ENCODE results near the gene SMCP. TPM values are rescaled to one million over a fixed set of nuclear protein-coding genes. Genes with fewer than 3 reads are reported as not detected.

SMCP gene
- total RNA-seq, 1 donor from 2014 or later = not detected

DNA sequence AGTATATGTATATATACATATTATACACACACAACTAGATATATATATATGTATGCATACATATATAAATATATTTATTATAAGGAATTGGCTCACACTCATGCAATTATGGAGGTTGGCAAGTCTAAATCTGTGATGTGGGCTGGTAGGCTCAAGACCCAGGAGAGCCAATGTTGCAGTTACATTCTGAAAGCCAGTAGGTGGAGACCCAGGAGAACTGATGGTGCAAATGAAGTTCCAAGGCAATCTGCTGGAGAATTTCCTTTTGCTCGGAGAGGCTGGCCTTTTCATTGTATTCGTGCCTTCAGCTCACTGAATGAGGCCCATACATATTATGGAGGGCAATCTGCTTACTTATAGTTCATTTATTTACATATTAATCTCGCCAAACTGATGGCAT, 39.7 kb downstream of the SMCP start:
- TF ChIP-seq, protein P1, sequence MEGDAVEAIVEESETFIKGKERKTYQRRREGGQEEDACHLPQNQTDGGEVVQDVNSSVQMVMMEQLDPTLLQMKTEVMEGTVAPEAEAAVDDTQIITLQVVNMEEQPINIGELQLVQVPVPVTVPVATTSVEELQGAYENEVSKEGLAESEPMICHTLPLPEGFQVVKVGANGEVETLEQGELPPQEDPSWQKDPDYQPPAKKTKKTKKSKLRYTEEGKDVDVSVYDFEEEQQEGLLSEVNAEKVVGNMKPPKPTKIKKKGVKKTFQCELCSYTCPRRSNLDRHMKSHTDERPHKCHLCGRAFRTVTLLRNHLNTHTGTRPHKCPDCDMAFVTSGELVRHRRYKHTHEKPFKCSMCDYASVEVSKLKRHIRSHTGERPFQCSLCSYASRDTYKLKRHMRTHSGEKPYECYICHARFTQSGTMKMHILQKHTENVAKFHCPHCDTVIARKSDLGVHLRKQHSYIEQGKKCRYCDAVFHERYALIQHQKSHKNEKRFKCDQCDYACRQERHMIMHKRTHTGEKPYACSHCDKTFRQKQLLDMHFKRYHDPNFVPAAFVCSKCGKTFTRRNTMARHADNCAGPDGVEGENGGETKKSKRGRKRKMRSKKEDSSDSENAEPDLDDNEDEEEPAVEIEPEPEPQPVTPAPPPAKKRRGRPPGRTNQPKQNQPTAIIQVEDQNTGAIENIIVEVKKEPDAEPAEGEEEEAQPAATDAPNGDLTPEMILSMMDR (IDR thresholded peaks at IDR 0.05) = no peak
- Mint-ChIP-seq H3K4me1 (ENCODE audit: unreplicated experiment) (no peaks in the 10 kb centered on the region), H3K27me3 (ENCODE audit: unreplicated experiment) (no peaks in the 10 kb centered on the region), H3K4me3 (ENCODE audit: unreplicated experiment) (no peak overlapping the region), H3K9me3 (ENCODE audit: unreplicated experiment) (no peaks in the 10 kb centered on the region), H3K36me3 (ENCODE audit: unreplicated experiment) (no peaks in the 10 kb centered on the region), H3K27ac (ENCODE audit: unreplicated experiment) (no peak overlapping the region)
- no peak for DNase-seq (ENCODE audit: extremely low spot score, unreplicated experiment)

DNA sequence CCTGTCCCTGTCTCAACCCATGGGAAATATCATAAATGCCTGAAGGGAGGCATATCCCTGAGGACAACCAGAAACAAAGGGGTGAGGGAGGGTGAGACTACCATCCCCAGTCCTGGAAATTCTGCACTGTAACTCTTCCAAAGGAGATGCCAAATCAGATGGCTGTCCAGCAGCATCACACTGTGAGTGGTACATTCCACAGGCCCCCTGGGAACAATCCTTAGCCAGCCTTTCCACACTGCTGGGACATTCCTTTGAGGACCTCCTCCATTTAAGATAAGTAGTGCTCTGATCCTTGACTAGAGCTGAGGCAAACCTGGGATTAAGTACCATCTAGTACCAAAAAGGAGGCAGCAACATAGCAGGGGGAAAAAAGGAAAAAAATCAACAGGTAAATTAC, 40.9 kb downstream of the SMCP start:
- TF ChIP-seq, protein P1 (IDR thresholded peaks at IDR 0.05) = no peak
- Mint-ChIP-seq H3K27me3 (ENCODE audit: unreplicated experiment) (no peaks in the 10 kb centered on the region), H3K9me3 (ENCODE audit: unreplicated experiment) (no peaks in the 10 kb centered on the region), H3K4me3 (ENCODE audit: unreplicated experiment) (no peak overlapping the region), H3K27ac (ENCODE audit: unreplicated experiment) (no peak overlapping the region), H3K4me1 (ENCODE audit: unreplicated experiment) (no peaks in the 10 kb centered on the region), H3K36me3 (ENCODE audit: unreplicated experiment) (no peaks in the 10 kb centered on the region)
- no peak for DNase-seq (ENCODE audit: extremely low spot score, unreplicated experiment)

DNA sequence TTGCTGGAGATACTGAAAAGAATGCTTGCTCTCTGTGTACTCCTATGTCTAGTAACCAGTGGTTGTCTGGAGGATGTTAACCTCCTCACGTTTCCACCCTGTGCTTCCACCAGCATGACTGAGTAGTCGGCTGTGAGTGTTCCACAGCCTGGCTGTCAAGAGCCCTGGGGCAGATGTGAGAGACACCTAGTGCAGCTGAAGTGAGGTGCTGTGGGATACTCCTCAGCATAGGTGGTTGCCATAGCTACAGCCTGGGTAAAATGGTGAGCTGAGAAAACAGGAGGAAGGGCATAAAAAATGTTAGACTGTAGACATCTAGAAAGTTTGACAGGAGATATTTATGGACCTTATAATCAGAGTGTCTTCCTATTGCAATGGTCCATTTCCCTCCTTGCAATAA, 46.1 kb downstream of the SMCP start:
- Mint-ChIP-seq H3K36me3 (ENCODE audit: unreplicated experiment) (no peaks in the 10 kb centered on the region), H3K4me3 (ENCODE audit: unreplicated experiment) (no peak overlapping the region), H3K27ac (ENCODE audit: unreplicated experiment) (no peak overlapping the region), H3K27me3 (ENCODE audit: unreplicated experiment) (no peaks in the 10 kb centered on the region), H3K9me3 (ENCODE audit: unreplicated experiment) (no peaks in the 10 kb centered on the region), H3K4me1 (ENCODE audit: unreplicated experiment) (no peaks in the 10 kb centered on the region)
- TF ChIP-seq, protein P1 (IDR thresholded peaks at IDR 0.05) = no peak
- no peak for DNase-seq (ENCODE audit: extremely low spot score, unreplicated experiment)

DNA sequence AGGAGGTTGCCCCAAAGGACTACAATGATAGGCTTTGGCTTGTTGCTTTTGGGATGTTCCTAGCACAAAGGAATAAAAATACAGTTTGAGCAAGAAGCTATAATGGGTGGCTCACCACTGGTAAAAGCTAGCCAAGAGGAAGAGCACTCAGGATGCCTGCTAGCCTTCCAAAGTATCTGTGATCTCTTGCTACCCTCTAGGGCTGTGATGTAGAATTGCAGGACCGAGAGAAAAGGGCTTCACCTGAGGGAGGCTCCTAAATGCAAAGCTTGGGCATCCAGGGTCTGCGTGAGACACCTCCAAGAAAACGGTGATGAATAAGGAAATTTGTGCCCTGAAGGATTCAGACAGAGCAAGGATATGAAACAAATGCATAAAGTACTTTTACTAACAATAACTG, 48.0 kb downstream of the SMCP start:
- H3K27me3 Mint-ChIP-seq (ENCODE audit: unreplicated experiment) = no peaks in the 10 kb centered on the region
- no peaks in the 10 kb centered on the region for H3K4me1 Mint-ChIP-seq (ENCODE audit: unreplicated experiment)
- no peak overlapping the region for H3K4me3 Mint-ChIP-seq (ENCODE audit: unreplicated experiment)
- DNase-seq (ENCODE audit: extremely low spot score, unreplicated experiment) = no peak
- H3K9me3 Mint-ChIP-seq (ENCODE audit: unreplicated experiment) = no peaks in the 10 kb centered on the region
- no peaks in the 10 kb centered on the region for H3K36me3 Mint-ChIP-seq (ENCODE audit: unreplicated experiment)
- TF ChIP-seq, protein P1 (IDR thresholded peaks at IDR 0.05) = no peak
- no peak overlapping the region for H3K27ac Mint-ChIP-seq (ENCODE audit: unreplicated experiment)

DNA sequence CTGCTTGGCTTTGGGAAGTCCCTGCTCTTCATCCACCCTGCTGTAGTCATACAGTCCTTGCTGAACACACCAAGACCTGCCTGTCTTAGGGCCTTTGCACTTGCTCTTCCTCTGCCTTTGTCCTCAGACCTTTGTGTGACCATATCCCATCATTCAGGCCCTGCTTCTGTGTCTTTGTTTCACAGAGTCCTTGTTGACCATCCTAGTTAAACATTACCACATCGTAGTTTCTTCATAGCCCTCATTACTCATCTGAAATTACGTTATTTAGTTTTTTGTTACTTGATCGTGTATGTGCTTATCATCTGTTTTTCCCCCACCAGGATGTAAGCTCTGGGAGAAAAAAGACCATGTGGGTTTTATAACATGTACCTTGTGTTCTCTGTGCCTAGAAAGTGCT, 50.5 kb downstream of the SMCP start:
- TF ChIP-seq, protein P1 (IDR thresholded peaks at IDR 0.05) = no peak
- no peaks in the 10 kb centered on the region for H3K4me1 Mint-ChIP-seq (ENCODE audit: unreplicated experiment)
- DNase-seq (ENCODE audit: extremely low spot score, unreplicated experiment) = no peak
- no peaks in the 10 kb centered on the region for H3K27me3 Mint-ChIP-seq (ENCODE audit: unreplicated experiment)
- H3K9me3 Mint-ChIP-seq (ENCODE audit: unreplicated experiment) = no peaks in the 10 kb centered on the region
- H3K36me3 Mint-ChIP-seq (ENCODE audit: unreplicated experiment) = no peaks in the 10 kb centered on the region
- H3K4me3 Mint-ChIP-seq (ENCODE audit: unreplicated experiment) = no peak overlapping the region
- no peak overlapping the region for H3K27ac Mint-ChIP-seq (ENCODE audit: unreplicated experiment)
